Activated CD4-positive, alpha-beta T cell treated with anti-CD3 and anti-CD28 coated beads, Interleukin-10, Interleukin-2, amounts not matched to agents 100 ng/mL and 50 ng/mL, durations not matched to agents 16 hours and 8 hours (primary cell): Measurements from ENCODE around the gene PITPNC1.

Experiments
- DNase-seq: peaks from one replicate; pipeline ENCODE4 v3.0.0-alpha.2; 2020

The PITPNC1 gene

DNA sequence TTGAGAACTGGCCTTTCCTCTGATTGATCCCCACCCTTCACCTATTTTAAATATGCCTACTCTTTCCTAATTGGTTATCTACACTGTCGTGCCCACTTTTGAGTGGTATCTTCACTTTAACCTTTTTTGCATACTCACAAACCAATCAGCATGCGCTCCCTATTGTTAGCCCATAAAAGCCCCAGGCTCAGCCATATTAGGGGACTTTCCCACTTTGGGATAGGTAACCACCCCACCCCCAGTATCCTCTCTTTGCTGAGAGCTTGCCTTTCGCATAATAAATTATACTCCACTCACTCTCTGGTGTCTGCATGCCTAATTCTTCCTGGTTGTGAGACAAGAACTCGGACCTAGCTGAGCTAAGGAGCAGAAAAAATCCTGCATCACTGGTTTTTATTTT, 281.2 kb downstream of the PITPNC1 start:
- DNase-seq: no peak

- no peak for DNase-seq
Observed at GRCh38 chr17:67659028-67659427, 281.9 kb downstream of the PITPNC1 start.

GRCh38 chr17:67662712-67663111, 285.6 kb downstream of the PITPNC1 start:
- no peak for DNase-seq

DNA sequence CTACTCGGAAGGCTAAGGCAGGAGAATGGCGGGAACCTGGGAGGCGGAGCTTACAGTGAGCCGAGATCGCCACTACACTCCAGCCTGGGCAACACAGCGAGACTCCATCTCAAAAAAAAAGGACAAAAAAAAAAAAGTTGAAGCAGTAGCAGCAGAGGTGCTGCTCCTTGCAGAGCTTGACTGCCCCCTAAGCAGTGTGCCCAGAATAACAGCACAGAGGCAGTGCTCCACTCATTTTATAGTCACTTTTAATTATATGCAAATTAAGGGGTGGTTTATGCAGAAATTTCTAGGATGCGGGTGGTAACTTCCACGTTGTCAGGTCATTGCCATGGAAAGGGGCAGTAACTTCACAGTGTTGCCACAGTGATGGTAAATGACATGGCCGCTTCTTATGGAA, 286.4 kb downstream of the PITPNC1 start:
- no peak for DNase-seq

DNA sequence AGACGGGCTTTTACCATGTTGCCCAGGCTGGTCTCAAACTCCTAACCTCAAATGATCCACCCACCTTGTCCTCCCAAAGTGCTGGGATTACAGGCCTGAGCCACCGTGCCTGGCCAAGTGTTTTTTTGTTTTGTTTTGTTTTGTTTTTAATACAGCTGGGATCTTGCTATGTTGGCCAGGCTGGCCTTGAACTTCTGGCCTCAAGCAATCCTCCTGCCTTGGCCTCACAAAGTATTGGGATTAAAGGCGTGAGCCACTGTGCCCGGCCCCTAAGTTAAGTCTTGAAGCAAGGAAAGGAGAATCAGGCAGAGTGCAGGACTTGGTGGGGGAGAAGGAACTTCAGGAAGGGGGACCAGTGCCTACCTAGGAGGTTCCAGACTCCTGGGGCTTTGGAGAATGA, 288.9 kb downstream of the PITPNC1 start:
- DNase-seq: no peak

DNA sequence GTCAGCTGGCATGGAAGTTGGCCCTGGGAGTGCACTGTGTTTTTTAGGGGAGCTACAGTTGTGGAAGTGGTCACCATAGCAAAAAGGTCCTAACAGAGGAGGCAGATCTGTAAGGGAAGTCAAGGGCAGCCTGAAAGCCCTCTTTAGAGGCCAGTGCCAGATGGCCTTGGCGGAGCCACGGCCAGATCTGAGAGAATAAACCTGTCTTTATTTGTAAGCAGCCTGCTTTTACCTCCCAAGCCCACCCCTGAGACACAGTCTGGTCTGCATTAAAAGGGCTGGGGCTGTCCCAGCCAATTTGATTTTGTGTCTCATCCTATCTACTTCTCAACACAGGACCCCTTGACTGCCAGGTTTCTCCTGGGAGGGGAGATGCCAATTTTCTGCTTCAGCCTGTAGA, 289.6 kb downstream of the PITPNC1 start:
- DNase-seq: no peak

GRCh38 chr17:67671493-67671892, 294.4 kb downstream of the PITPNC1 start:
- no peak for DNase-seq

- DNase-seq: no peak
Observed at GRCh38 chr17:67672592-67673335, 295.7 kb downstream of the PITPNC1 start.

GRCh38 chr17:67675481-67675880, 298.4 kb downstream of the PITPNC1 start:
- no peak for DNase-seq

GRCh38 chr17:67676305-67676704, 299.2 kb downstream of the PITPNC1 start:
- DNase-seq: no peak

DNA sequence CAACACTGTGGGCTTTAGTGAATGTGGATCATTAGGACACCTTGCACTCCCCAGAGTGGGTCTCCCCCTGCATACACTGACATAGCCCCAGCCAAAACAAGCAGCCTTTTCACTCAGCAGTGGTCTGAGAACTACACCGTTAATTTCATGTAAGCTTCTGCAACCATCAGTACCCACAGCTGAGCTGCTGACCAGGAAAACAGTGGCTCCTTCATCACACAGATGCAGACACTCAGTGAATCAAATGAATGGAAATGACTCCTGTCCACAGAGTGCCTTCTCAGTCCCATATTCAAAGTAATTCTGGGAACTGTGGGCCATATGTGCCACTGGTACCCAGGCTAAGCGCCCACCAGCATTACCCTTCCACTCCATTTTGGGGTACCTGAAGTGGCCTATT, 301.3 kb downstream of the PITPNC1 start:
- DNase-seq: no peak

GRCh38 chr17:67679225-67679624, 302.1 kb downstream of the PITPNC1 start:
- DNase-seq: no peak

- no peak for DNase-seq
Observed at GRCh38 chr17:67679721-67680120, 302.6 kb downstream of the PITPNC1 start.

- no peak for DNase-seq
Observed at GRCh38 chr17:67680445-67681224, 303.6 kb downstream of the PITPNC1 start.

- DNase-seq: no peak
Observed at GRCh38 chr17:67682196-67682595, 305.1 kb downstream of the PITPNC1 start.

DNA sequence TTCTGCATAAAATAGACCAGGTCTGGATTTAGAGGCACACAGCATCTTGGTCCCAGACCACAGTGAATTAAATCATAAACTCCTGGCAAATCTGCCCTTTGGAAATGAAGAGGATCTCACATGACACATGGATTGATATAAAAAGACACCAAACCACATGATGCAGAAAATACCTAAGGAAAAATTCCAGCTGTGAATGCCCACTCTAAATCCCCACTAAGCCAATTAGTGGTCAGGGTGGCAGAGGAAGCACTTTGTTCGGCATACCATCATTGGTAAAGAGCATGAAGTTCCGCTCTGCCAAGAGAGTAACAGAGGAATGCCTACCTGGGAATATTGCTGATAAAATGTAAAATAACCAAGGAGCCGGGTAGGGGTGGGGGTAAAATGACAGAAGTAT, 308.3 kb downstream of the PITPNC1 start:
- DNase-seq: no peak

- no peak for DNase-seq
Observed at GRCh38 chr17:67686241-67686640, 309.2 kb downstream of the PITPNC1 start.

- DNase-seq: no peak
Observed at GRCh38 chr17:67687511-67687910, 310.4 kb downstream of the PITPNC1 start.

DNA sequence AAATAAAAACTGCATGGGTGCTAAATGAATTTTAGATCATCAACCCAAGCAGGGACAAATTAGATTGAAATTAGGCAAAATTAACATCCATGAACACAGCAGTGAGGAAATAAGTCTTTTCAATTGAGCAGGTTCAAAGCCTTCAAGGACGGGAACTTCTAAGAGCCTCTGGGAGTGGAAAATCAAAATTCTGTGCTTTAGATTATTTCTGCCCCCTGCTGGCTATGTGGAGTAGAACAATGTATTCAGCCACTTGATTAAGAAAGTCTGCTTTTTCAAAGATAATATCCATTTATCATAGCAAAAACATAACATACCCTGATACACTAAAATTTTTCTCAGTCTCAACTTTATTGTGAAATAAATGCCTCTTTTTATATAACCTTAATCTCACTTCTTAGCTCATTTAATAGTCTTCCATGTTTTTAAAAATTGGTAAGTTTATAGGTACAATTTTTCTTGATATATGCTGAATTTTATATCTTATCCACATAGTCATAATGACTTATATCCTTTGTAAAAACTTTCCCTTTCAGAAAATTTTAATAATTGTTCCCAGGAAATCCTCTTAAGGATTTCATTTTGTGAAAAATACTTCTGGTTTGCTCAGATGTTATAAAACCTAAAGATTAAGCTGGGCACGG, 312.6 kb downstream of the PITPNC1 start:
- peak; percentile 65 for DNase-seq

DNA sequence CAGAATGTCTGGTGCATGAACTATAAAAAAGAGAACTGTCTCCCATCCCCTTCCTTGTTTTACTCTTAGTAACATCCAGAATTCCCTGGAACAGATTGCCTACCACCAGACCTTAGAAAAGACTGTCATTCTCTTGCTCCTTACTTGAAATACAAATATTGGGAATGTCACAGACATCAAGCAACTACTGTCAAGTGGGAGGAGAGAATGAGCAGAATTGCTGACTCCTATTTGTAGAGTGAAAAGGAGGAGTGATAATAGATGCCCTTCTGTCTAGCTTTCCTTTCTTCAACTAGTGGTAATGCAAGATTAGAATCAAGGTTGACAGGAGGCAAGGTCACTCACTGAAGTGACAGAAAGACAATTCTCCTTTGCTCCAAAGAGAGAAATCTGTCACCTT, 316.7 kb downstream of the PITPNC1 start:
- DNase-seq: no peak

GRCh38 chr17:67696347-67696746, 319.3 kb downstream of the PITPNC1 start:
- DNase-seq: no peak

- DNase-seq: no peak
Observed at GRCh38 chr17:67696853-67697498, 319.9 kb downstream of the PITPNC1 start.

GRCh38 chr17:67700037-67700724, 323.1 kb downstream of the PITPNC1 start:
- DNase-seq: no peak
